Measurements from ENCODE around the gene AGK. TPM values are rescaled to one million over a fixed set of nuclear protein-coding genes. Genes with fewer than 3 reads are reported as not detected.

The AGK gene
- total RNA-seq, 1 donor from 2014 or later, result 27.8 TPM

GRCh38 chr7:141597966-141598365 is 46.8 kb downstream of the AGK start:
- DNase-seq (ENCODE audit: extremely low spot score, unreplicated experiment), result no peak
- no peak overlapping the region for H3K27ac Mint-ChIP-seq (ENCODE audit: unreplicated experiment)
- peaks cover 19% of the 10 kb centered on the region for H3K36me3 Mint-ChIP-seq (ENCODE audit: unreplicated experiment)
- H3K9me3 Mint-ChIP-seq (ENCODE audit: unreplicated experiment), result no peaks in the 10 kb centered on the region
- H3K4me1 Mint-ChIP-seq (ENCODE audit: unreplicated experiment), result peaks cover 4% of the 10 kb centered on the region
- H3K4me3 Mint-ChIP-seq (ENCODE audit: unreplicated experiment), result no peak overlapping the region
- no peak for TF ChIP-seq CTCF (IDR thresholded peaks at IDR 0.05)
- H3K27me3 Mint-ChIP-seq (ENCODE audit: unreplicated experiment), result no peaks in the 10 kb centered on the region

GRCh38 chr7:141598408-141598807 is 47.2 kb downstream of the AGK start:
- H3K27ac Mint-ChIP-seq (ENCODE audit: unreplicated experiment), result no peak overlapping the region
- H3K36me3 Mint-ChIP-seq (ENCODE audit: unreplicated experiment), result peaks cover 15% of the 10 kb centered on the region
- TF ChIP-seq CTCF (IDR thresholded peaks at IDR 0.05), result no peak
- H3K9me3 Mint-ChIP-seq (ENCODE audit: unreplicated experiment), result no peaks in the 10 kb centered on the region
- H3K4me3 Mint-ChIP-seq (ENCODE audit: unreplicated experiment), result no peak overlapping the region
- H3K27me3 Mint-ChIP-seq (ENCODE audit: unreplicated experiment), result no peaks in the 10 kb centered on the region
- no peak for DNase-seq (ENCODE audit: extremely low spot score, unreplicated experiment)
- peaks cover under 1% of the 10 kb centered on the region for H3K4me1 Mint-ChIP-seq (ENCODE audit: unreplicated experiment)

- H3K27ac Mint-ChIP-seq (ENCODE audit: unreplicated experiment), result no peak overlapping the region
- no peaks in the 10 kb centered on the region for H3K27me3 Mint-ChIP-seq (ENCODE audit: unreplicated experiment)
- H3K4me1 Mint-ChIP-seq (ENCODE audit: unreplicated experiment), result no peaks in the 10 kb centered on the region
- TF ChIP-seq CTCF (IDR thresholded peaks at IDR 0.05), result no peak
- H3K9me3 Mint-ChIP-seq (ENCODE audit: unreplicated experiment), result no peaks in the 10 kb centered on the region
- no peak for DNase-seq (ENCODE audit: extremely low spot score, unreplicated experiment)
- H3K36me3 Mint-ChIP-seq (ENCODE audit: unreplicated experiment), result peaks cover 18% of the 10 kb centered on the region
- H3K4me3 Mint-ChIP-seq (ENCODE audit: unreplicated experiment), result no peak overlapping the region
Measured at GRCh38 chr7:141600168-141601006, 49.2 kb downstream of the AGK start.

- Mint-ChIP-seq H3K27me3 (ENCODE audit: unreplicated experiment) (no peaks in the 10 kb centered on the region), H3K4me3 (ENCODE audit: unreplicated experiment) (no peak overlapping the region), H3K27ac (ENCODE audit: unreplicated experiment) (no peak overlapping the region), H3K9me3 (ENCODE audit: unreplicated experiment) (no peaks in the 10 kb centered on the region), H3K36me3 (ENCODE audit: unreplicated experiment) (peaks cover 31% of the 10 kb centered on the region), H3K4me1 (ENCODE audit: unreplicated experiment) (no peaks in the 10 kb centered on the region)
- no peak for DNase-seq (ENCODE audit: extremely low spot score, unreplicated experiment)
- no peak for TF ChIP-seq CTCF (IDR thresholded peaks at IDR 0.05)
Measured at GRCh38 chr7:141609576-141609975, 58.4 kb downstream of the AGK start.

- Mint-ChIP-seq H3K9me3 (ENCODE audit: unreplicated experiment) (no peaks in the 10 kb centered on the region), H3K4me1 (ENCODE audit: unreplicated experiment) (no peaks in the 10 kb centered on the region), H3K27me3 (ENCODE audit: unreplicated experiment) (no peaks in the 10 kb centered on the region), H3K27ac (ENCODE audit: unreplicated experiment) (no peak overlapping the region), H3K4me3 (ENCODE audit: unreplicated experiment) (no peak overlapping the region), H3K36me3 (ENCODE audit: unreplicated experiment) (peaks cover 25% of the 10 kb centered on the region)
- TF ChIP-seq CTCF (IDR thresholded peaks at IDR 0.05), result no peak
- DNase-seq (ENCODE audit: extremely low spot score, unreplicated experiment), result no peak
Measured at GRCh38 chr7:141610671-141611070, 59.5 kb downstream of the AGK start.

Data from osteocyte (in vitro differentiated cells).